Esophagus squamous epithelium (tissue), 5 donors: Measurements from ENCODE around the gene TNNT3. TPM values are rescaled to one million over a fixed set of nuclear protein-coding genes. Genes with fewer than 3 reads are reported as not detected.

Source experiments
- DNase-seq: peaks from one replicate; lab custom pipeline; 2025; lab: John Stamatoyannopoulos, UW
- H3K27ac ChIP-seq, 4 donors: fragments of 200-600 bp; sonication (generic); one replicate each; pipeline ENCODE4 v1.5.1; 2016 to 2019; ENCODE audit warnings: mild to moderate bottlenecking in 1 of 4
- H3K27me3 ChIP-seq, 4 donors: fragments of 200-600 bp; sonication (generic); 1 replicate in 3 of 4; 2 replicates in 1 of 4; pipeline versions ENCODE4 v1.5.1 to v1.6.0; 2017 to 2021; ENCODE audit warnings: antibody characterized with exemption in 1 of 4
- H3K36me3 ChIP-seq, 3 donors: fragments of 200-600 bp; sonication (generic); one replicate each; pipeline ENCODE4 v1.5.1; 2016 to 2019
- H3K4me1 ChIP-seq, 3 donors: fragments of 200-600 bp; sonication (generic); one replicate each; pipeline ENCODE4 v1.5.1; 2017 to 2019
- H3K4me3 ChIP-seq, 4 donors: fragments of 200-600 bp; sonication (generic); 1 replicate in 3 of 4; 2 replicates in 1 of 4; pipeline ENCODE4 v1.5.1; 2016 to 2019; ENCODE audit warnings: mild to moderate bottlenecking in 2 of 4, moderate library complexity in 1 of 4
- H3K9me3 ChIP-seq, 3 donors: fragments of 200-600 bp; sonication (generic); one replicate each; pipeline ENCODE4 v1.5.1; 2016 to 2019
- CTCF ChIP-seq, 6 experiments: fragments of 450-650 bp in 4 of 6; fragments of 200-600 bp in 2 of 6; sonication (generic) in 2 of 6; IDR thresholded peaks; one replicate each; pipeline ENCODE4 v1.5.1; 2016 to 2019; ENCODE audit warnings: antibody characterized with exemption in 6 of 6, mild to moderate bottlenecking in 4 of 6, moderate library complexity in 4 of 6
- POLR2A ChIP-seq, 4 donors: fragments of 450-650 bp; IDR thresholded peaks; one replicate each; pipeline ENCODE4 v1.6.1; 2017; ENCODE audit warnings: antibody characterized with exemption in 4 of 4, mild to moderate bottlenecking in 4 of 4, moderate library complexity in 3 of 4
- WGBS, 2 donors: methylation state at CpG; one replicate each; pipeline ENCODE4 v1.1.5; 2018; 5-methylcytosine and 5-hydroxymethylcytosine counted together
- intact Hi-C: fragments of 100-400 bp; cut with DNase I; formaldehyde crosslinking; loops from one replicate; pipeline ENCODE4 v1.15.0; 2022
- total RNA-seq, 4 donors: library from RNA; depleted of rRNA; stranded (reverse); fragments of >200 nt; gene quantifications; one replicate each; pipeline ENCODE4 v1.1.0, GENCODE V29; 2016
- donor health status: DM: yes; HTN: yes; CAD: no.

Gene TNNT3
- total RNA-seq, 4 donors from 2014 or later = 0.76 to 3.1 (median 1.6) TPM; not detected in 1

GRCh38 chr11:1943977-1944376 lies 24.5 kb downstream of the TNNT3 start:
- no peak for DNase-seq
- Histone ChIP-seq H3K27me3 (peaks cover 0 to 4% (median 0%) of the 10 kb centered on the region in 4 donors), H3K36me3 (no peaks in the 10 kb centered on the region), H3K9me3 (no peaks in the 10 kb centered on the region), H3K27ac (peak overlapping the region in 2 of 4 donors; percentile 5 to 17), H3K4me1 (peaks cover 4 to 28% (median 5%) of the 10 kb centered on the region in 3 donors), H3K4me3 (peak overlapping the region in 1 of 4 donors; percentile 26)
- WGBS, 2 donors = 33 to 36% methylated on average over 7 to 9 of the region's 9 CpGs
- TF ChIP-seq CTCF (IDR thresholded peaks at IDR 0.05) (no peak), POLR2A (IDR thresholded peaks at IDR 0.05) (no peak)
- intact Hi-C loops = no loop called here

- Histone ChIP-seq H3K27ac (no peak within 1 kb of the TSS), H3K36me3 (no peaks in the 10 kb centered on the region), H3K9me3 (no peaks in the 10 kb centered on the region), H3K4me1 (peaks cover 4 to 24% (median 5%) of the 10 kb centered on the region in 3 donors), H3K4me3 (no peak within 1 kb of the TSS), H3K27me3 (no peaks in the 10 kb centered on the region)
- intact Hi-C loops = no loop called here
- DNase-seq = no peak
- WGBS, 2 donors = no CpG with 5 or more reads among the region's 85 CpGs
- no peak for TF ChIP-seq CTCF (IDR thresholded peaks at IDR 0.05)
- TF ChIP-seq POLR2A (IDR thresholded peaks at IDR 0.05) = no peak
These were observed 27.4 kb downstream of the TNNT3 start, which contains the start of gene MRPL23 for GRCh38 chr11:1946812-1947484. Gene MRPL23 (plus strand): TSS chr11:1947332. CDS start chr11:1947363, 31 bp downstream.

GRCh38 chr11:1947592-1948237 lies 28.2 kb downstream of the TNNT3 start:
- no peak for TF ChIP-seq CTCF (IDR thresholded peaks at IDR 0.05)
- TF ChIP-seq POLR2A (IDR thresholded peaks at IDR 0.05) = no peak
- no peak for DNase-seq
- Histone ChIP-seq H3K27me3 (no peaks in the 10 kb centered on the region), H3K9me3 (no peaks in the 10 kb centered on the region), H3K27ac (no peak overlapping the region), H3K4me3 (no peak overlapping the region), H3K36me3 (no peaks in the 10 kb centered on the region), H3K4me1 (peaks cover 4 to 17% (median 5%) of the 10 kb centered on the region in 3 donors)
- WGBS, 2 donors = no CpG with 5 or more reads among the region's 36 CpGs
- intact Hi-C loops = no loop called here

GRCh38 chr11:1948389-1948788 lies 28.9 kb downstream of the TNNT3 start:
- Histone ChIP-seq H3K4me3 (no peak overlapping the region), H3K36me3 (no peaks in the 10 kb centered on the region), H3K27me3 (no peaks in the 10 kb centered on the region), H3K27ac (peak overlapping the region in 1 of 4 donors; percentile 50), H3K4me1 (peaks cover 4 to 10% (median 5%) of the 10 kb centered on the region in 3 donors), H3K9me3 (no peaks in the 10 kb centered on the region)
- intact Hi-C loops = no loop called here
- no peak for TF ChIP-seq POLR2A (IDR thresholded peaks at IDR 0.05)
- no peak for TF ChIP-seq CTCF (IDR thresholded peaks at IDR 0.05)
- no CpG with 5 or more reads among the region's 11 CpGs for WGBS, 2 donors
- DNase-seq = no peak

GRCh38 chr11:1949302-1949701 lies 29.8 kb downstream of the TNNT3 start:
- DNase-seq = no peak
- Histone ChIP-seq H3K36me3 (no peaks in the 10 kb centered on the region), H3K4me1 (peaks cover 0 to 1% (median 0%) of the 10 kb centered on the region in 3 donors), H3K9me3 (no peaks in the 10 kb centered on the region), H3K27me3 (no peaks in the 10 kb centered on the region), H3K27ac (no peak overlapping the region), H3K4me3 (no peak overlapping the region)
- WGBS, 2 donors = no CpG with 5 or more reads among the region's 6 CpGs
- TF ChIP-seq CTCF (IDR thresholded peaks at IDR 0.05) = no peak
- no peak for TF ChIP-seq POLR2A (IDR thresholded peaks at IDR 0.05)
- intact Hi-C loops = no loop called here
